OCI-LY1 (cell line): ENCODE measurements around the gene MYOM1.

Source experiments
- H2AFZ ChIP-seq: fragments of 200-600 bp; sonication (generic), shearing (Covaris generic); 2 replicates; pipeline ENCODE4 v1.6.0; 2014; ENCODE audit warnings: antibody characterized with exemption, mild to moderate bottlenecking, low read length
- H3F3A ChIP-seq: fragments of 200-600 bp; sonication (generic), shearing (Covaris generic); 2 replicates; pipeline ENCODE4 v1.6.0; 2014; ENCODE audit warnings: mild to moderate bottlenecking, antibody characterized with exemption, low read length, moderate library complexity; ENCODE audit not compliant: insufficient read depth
- H3K27ac ChIP-seq: fragments of 200-600 bp; sonication (generic); 2 replicates; pipeline ENCODE4 v1.5.1; 2014; ENCODE audit warnings: low read length, mixed run types, mild to moderate bottlenecking, low read depth; ENCODE audit not compliant: poor library complexity, severe bottlenecking
- H3K27me3 ChIP-seq: fragments of 200-600 bp; sonication (generic); 2 replicates; pipeline ENCODE4 v1.6.0; 2014; ENCODE audit warnings: antibody characterized with exemption, mild to moderate bottlenecking, low read length, moderate library complexity; ENCODE audit not compliant: insufficient read depth
- H3K36me3 ChIP-seq: fragments of 200-600 bp; sonication (generic); 2 replicates; pipeline ENCODE4 v1.6.1; 2014; ENCODE audit warnings: mild to moderate bottlenecking, antibody characterized with exemption, low read length, moderate library complexity, mixed read lengths; ENCODE audit not compliant: insufficient read depth
- H3K4me1 ChIP-seq: fragments of 200-600 bp; sonication (generic); 2 replicates; pipeline ENCODE4 v1.5.1; 2014; ENCODE audit warnings: mild to moderate bottlenecking, low read length, moderate library complexity; ENCODE audit not compliant: insufficient read depth, severe bottlenecking
- H3K4me2 ChIP-seq: fragments of 200-600 bp; sonication (generic), shearing (Covaris generic); 2 replicates; pipeline ENCODE4 v1.6.1; 2014; ENCODE audit warnings: low read length
- H3K4me3 ChIP-seq: fragments of 200-600 bp; sonication (generic); 2 replicates; pipeline ENCODE4 v1.5.1; 2014; ENCODE audit warnings: low read length, low read depth, mild to moderate bottlenecking, mixed read lengths; ENCODE audit not compliant: poor library complexity, severe bottlenecking
- H3K79me2 ChIP-seq: fragments of 200-600 bp; shearing (Covaris generic); 2 replicates; pipeline ENCODE4 v1.6.1; 2016; ENCODE audit warnings: mixed run types, low read length, mixed read lengths; ENCODE audit not compliant: insufficient read depth
- H3K9ac ChIP-seq: fragments of 200-600 bp; sonication (generic), shearing (Covaris generic); 2 replicates; pipeline ENCODE4 v1.6.1; 2014; ENCODE audit warnings: mild to moderate bottlenecking, low read length, mixed read lengths
- H3K9me2 ChIP-seq: fragments of 200-600 bp; sonication (generic), shearing (Covaris generic); 2 replicates; pipeline ENCODE4 v1.6.1; 2014; ENCODE audit warnings: low read depth, mild to moderate bottlenecking, low read length, mixed read lengths
- H3K9me3 ChIP-seq: fragments of 200-600 bp; shearing (Covaris generic); 2 replicates; pipeline ENCODE4 v1.6.1; 2014; ENCODE audit warnings: low read length, mixed read lengths
- H4K20me1 ChIP-seq: fragments of 200-600 bp; sonication (generic), shearing (Covaris generic); 2 replicates; pipeline ENCODE4 v1.6.0; 2016; ENCODE audit warnings: mild to moderate bottlenecking, low read length; ENCODE audit not compliant: insufficient read depth
- EZH2 ChIP-seq: fragments of 200-600 bp; sonication (generic), shearing (Covaris generic); IDR thresholded peaks from 2 replicates; pipeline ENCODE4 v1.8.0; 2017; ENCODE audit warnings: borderline replicate concordance, mixed run types, mild to moderate bottlenecking, antibody characterized with exemption, low read length, moderate library complexity, mixed read lengths
- TF ChIP-seq, protein P1 (sequence below): fragments of 200-600 bp; sonication (generic), shearing (Covaris generic); IDR thresholded peaks from 2 replicates; pipeline ENCODE4 v1.5.1; 2017; ENCODE audit warnings: mild to moderate bottlenecking, antibody characterized with exemption, low read length, moderate library complexity, mixed read lengths

Gene MYOM1

GRCh38 chr18:3192286-3192685 is 27.5 kb downstream of the MYOM1 start:
- H3K79me2 ChIP-seq = no peaks in the 10 kb centered on the region
- H3K9me3 ChIP-seq = no peaks in the 10 kb centered on the region
- no peaks in the 10 kb centered on the region for H4K20me1 ChIP-seq
- no peaks in the 10 kb centered on the region for H3K36me3 ChIP-seq
- H3K27ac ChIP-seq = no peak overlapping the region
- no peaks in the 10 kb centered on the region for H3K27me3 ChIP-seq
- H3K9ac ChIP-seq = no peak overlapping the region
- H3K4me1 ChIP-seq = peaks cover 9% of the 10 kb centered on the region
- H3K4me3 ChIP-seq = no peak overlapping the region
- TF ChIP-seq EZH2 = no peak
- TF ChIP-seq, protein P1, sequence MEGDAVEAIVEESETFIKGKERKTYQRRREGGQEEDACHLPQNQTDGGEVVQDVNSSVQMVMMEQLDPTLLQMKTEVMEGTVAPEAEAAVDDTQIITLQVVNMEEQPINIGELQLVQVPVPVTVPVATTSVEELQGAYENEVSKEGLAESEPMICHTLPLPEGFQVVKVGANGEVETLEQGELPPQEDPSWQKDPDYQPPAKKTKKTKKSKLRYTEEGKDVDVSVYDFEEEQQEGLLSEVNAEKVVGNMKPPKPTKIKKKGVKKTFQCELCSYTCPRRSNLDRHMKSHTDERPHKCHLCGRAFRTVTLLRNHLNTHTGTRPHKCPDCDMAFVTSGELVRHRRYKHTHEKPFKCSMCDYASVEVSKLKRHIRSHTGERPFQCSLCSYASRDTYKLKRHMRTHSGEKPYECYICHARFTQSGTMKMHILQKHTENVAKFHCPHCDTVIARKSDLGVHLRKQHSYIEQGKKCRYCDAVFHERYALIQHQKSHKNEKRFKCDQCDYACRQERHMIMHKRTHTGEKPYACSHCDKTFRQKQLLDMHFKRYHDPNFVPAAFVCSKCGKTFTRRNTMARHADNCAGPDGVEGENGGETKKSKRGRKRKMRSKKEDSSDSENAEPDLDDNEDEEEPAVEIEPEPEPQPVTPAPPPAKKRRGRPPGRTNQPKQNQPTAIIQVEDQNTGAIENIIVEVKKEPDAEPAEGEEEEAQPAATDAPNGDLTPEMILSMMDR = no peak
- H3F3A ChIP-seq = no peaks in the 10 kb centered on the region
- no peak overlapping the region for H3K4me2 ChIP-seq
- H3K9me2 ChIP-seq = no peaks in the 10 kb centered on the region
- no peak overlapping the region for H2AFZ ChIP-seq

- H3K36me3 ChIP-seq = no peaks in the 10 kb centered on the region
Measured at GRCh38 chr18:3190610-3191009, 29.2 kb downstream of the MYOM1 start.

GRCh38 chr18:3189884-3190283 is 29.9 kb downstream of the MYOM1 start:
- no peak for TF ChIP-seq EZH2
- TF ChIP-seq, protein P1 = no peak
- Histone ChIP-seq H3F3A (no peaks in the 10 kb centered on the region), H3K9me2 (no peaks in the 10 kb centered on the region), H3K4me2 (no peak overlapping the region), H3K27ac (no peak overlapping the region), H3K4me1 (peaks cover 2% of the 10 kb centered on the region), H3K79me2 (no peaks in the 10 kb centered on the region), H2AFZ (no peak overlapping the region), H3K9me3 (no peaks in the 10 kb centered on the region), H3K36me3 (no peaks in the 10 kb centered on the region), H3K27me3 (no peaks in the 10 kb centered on the region), H3K9ac (no peak overlapping the region), H4K20me1 (no peaks in the 10 kb centered on the region), H3K4me3 (no peak overlapping the region)

More at GRCh38 chr18:3190610-3191009, 29.2 kb downstream of the MYOM1 start:
- no peak overlapping the region for H3K27ac ChIP-seq
- no peaks in the 10 kb centered on the region for H3K4me1 ChIP-seq
- H2AFZ ChIP-seq = no peak overlapping the region
- no peaks in the 10 kb centered on the region for H3K9me2 ChIP-seq
- no peak for TF ChIP-seq EZH2
- TF ChIP-seq, protein P1 = no peak
- no peaks in the 10 kb centered on the region for H3F3A ChIP-seq
- H3K9ac ChIP-seq = no peak overlapping the region
- H3K4me3 ChIP-seq = no peak overlapping the region
- H3K79me2 ChIP-seq = no peaks in the 10 kb centered on the region
- no peaks in the 10 kb centered on the region for H3K9me3 ChIP-seq
- H3K27me3 ChIP-seq = no peaks in the 10 kb centered on the region
- no peaks in the 10 kb centered on the region for H4K20me1 ChIP-seq
- H3K4me2 ChIP-seq = no peak overlapping the region
